OCI-LY1 (cell line): Measurements from ENCODE around the gene ZBTB47.

ENCODE experiments used
- EZH2 ChIP-seq: fragments of 200-600 bp; sonication (generic), shearing (Covaris generic); IDR thresholded peaks from 2 replicates; pipeline ENCODE4 v1.8.0; 2017; ENCODE audit warnings: borderline replicate concordance, mixed run types, mild to moderate bottlenecking, antibody characterized with exemption, low read length, moderate library complexity, mixed read lengths
- TF ChIP-seq, protein P1 (sequence below): fragments of 200-600 bp; sonication (generic), shearing (Covaris generic); IDR thresholded peaks from 2 replicates; pipeline ENCODE4 v1.5.1; 2017; ENCODE audit warnings: mild to moderate bottlenecking, antibody characterized with exemption, low read length, moderate library complexity, mixed read lengths

DNA sequence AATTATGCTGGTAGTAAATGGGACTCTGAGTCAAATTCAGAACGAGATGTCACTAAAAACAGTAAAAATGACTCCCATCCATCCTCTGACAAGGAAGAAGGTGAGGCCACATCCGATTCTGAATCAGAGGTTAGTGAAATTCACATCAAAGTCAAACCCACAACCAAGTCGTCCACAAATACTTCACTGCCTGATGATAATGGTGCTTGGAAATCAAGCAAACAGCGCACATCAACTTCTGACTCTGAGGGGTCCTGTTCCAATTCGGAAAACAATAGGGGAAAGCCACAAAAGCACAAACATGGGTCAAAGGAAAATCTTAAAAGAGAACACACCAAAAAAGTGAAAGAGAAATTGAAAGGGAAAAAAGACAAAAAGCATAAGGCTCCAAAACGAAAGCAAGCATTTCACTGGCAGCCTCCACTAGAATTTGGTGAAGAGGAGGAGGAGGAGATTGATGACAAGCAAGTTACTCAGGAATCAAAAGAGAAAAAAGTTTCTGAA, 15.1 kb upstream of the ZBTB47 start:
- TF ChIP-seq, protein P1, sequence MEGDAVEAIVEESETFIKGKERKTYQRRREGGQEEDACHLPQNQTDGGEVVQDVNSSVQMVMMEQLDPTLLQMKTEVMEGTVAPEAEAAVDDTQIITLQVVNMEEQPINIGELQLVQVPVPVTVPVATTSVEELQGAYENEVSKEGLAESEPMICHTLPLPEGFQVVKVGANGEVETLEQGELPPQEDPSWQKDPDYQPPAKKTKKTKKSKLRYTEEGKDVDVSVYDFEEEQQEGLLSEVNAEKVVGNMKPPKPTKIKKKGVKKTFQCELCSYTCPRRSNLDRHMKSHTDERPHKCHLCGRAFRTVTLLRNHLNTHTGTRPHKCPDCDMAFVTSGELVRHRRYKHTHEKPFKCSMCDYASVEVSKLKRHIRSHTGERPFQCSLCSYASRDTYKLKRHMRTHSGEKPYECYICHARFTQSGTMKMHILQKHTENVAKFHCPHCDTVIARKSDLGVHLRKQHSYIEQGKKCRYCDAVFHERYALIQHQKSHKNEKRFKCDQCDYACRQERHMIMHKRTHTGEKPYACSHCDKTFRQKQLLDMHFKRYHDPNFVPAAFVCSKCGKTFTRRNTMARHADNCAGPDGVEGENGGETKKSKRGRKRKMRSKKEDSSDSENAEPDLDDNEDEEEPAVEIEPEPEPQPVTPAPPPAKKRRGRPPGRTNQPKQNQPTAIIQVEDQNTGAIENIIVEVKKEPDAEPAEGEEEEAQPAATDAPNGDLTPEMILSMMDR = no peak
- no peak for TF ChIP-seq EZH2
